Amniotic stem cell (primary cell): ENCODE data around the gene RAD51B.

ENCODE experiments used
- DNase-seq: peaks from one replicate; lab custom pipeline; 2025; lab: John Stamatoyannopoulos, UW

RAD51B gene

GRCh38 chr14:68532496-68532895 is 712.9 kb downstream of the RAD51B start:
- DNase-seq: no peak

DNA sequence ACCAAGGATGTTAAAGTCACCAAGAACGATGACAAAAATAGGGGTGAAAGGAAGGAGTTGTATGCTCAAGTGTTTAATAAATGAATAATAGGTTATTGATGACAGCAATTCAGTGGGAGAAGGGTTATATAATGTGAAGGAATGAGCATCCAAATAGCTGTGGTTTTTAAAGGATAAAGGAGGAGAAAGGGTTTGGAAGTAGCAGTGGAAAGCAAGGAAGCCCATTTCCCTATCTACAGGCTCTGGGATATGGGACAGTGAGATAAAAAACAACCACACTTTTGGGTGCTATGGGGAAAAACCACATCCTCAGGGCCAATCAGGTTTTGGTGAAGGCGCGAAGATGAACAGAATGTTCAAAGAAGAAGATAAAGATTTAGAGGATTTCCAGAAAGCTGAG is 714.7 kb downstream of the RAD51B start:
- DNase-seq: no peak

DNA sequence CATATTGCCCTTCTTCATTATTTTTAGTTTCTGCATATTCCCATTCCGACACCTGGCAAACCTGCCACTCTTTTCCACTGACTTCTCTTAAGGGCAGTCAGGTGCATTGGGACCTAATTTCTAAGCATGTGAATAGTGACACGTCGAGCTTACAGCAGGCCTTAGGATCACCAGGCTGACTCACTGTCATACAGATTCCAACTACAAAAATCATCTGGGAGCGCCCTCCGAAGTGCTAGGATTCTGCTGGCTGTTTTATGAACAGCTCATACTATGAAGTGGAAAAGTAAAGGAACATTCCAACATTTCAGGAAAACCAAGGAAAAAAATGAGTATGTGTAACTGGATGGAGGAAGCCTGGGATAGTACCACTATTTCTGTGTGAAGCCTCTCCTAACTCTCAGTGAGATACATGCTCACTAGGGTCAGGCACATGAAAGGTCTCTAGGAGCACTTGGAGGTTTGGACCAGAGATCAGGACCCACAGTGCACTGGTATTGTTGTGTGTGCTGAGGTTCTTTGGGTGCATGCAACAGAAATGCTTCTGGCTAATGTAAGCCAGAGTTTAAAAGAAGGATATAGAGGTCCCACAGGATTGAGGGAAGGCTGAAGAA is 715.9 kb downstream of the RAD51B start:
- DNase-seq: peak; percentile 82

DNA sequence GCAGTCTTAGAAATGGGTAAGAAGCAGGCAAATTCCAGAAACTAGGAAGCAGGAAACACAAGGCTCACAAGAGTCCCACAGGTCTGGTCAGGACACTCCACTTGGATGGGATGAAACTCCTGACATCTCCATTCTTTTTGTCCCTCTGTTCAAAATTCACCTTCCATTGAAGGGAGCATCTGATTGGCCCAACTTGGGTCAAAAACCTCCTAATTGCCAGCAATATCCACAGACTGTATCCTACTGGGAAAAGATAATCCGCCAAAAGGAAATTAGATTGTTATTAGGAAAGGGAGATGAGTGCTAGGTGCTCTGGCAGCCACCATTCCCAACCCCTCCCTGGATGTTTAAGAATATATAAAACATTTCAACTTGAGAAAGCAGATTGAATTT is 716.4 kb downstream of the RAD51B start:
- no peak for DNase-seq

DNA sequence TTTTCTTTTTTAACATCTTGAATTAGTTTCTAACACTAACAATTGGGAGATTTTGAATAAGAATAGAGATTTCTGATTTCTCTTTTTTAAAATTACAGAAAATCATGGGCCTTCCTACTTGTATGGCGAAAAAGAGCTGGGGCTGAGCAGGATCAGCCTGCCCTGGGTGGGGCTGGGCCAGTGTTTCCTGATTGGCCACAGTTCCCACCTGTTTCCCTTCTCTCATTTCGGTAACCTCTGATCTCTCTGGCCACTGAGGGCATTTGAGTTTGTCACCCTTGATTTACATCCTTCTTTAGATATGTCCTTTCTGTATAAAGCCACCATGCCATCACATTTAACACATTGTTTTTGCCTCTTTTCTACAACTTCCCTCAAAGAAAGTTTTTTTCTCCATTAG is 719.1 kb downstream of the RAD51B start:
- no peak for DNase-seq

- DNase-seq: no peak
Measured at GRCh38 chr14:68539241-68539737, 719.7 kb downstream of the RAD51B start.

DNA sequence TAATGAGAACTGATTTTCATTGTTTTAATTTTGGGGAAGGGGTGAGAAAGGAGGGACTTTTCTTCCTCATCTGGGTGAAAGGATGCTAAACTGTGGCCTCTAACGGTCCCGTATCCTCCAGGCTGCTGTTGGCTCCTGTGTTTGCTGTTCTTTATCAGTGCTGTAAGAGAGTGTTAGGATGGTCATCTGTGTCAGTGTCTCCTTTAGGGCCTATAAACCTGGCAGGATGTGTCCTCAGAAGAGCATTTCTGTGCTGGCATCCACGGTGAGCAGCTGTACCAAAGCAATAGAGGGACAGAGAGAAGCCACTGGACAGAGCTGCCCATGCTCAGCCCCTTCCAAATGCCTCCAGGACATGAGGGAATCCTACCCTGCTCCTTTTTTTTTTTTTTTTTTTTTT is 720.2 kb downstream of the RAD51B start:
- DNase-seq: no peak

GRCh38 chr14:68541178-68541896 is 721.8 kb downstream of the RAD51B start:
- no peak for DNase-seq

GRCh38 chr14:68542346-68542745 is 722.8 kb downstream of the RAD51B start:
- DNase-seq: no peak

DNA sequence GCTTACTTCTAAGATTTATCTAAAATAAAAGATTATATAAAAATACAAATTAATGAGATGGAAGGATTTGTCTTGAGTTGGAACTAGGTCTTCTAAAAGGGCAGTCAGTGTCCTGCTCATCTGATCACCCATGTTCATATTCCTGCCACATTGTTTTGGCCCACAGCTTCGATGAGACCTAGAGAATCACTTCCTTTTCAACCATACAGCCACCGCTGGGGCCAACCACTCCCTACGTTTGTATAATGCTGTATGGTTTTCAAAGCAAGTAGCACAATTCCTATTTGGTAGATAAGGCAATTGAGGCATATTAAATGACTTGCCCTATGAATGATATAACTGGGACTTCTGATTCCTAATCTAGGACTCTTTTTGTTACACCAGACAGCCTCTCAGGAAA is 723.9 kb downstream of the RAD51B start:
- DNase-seq: no peak

DNA sequence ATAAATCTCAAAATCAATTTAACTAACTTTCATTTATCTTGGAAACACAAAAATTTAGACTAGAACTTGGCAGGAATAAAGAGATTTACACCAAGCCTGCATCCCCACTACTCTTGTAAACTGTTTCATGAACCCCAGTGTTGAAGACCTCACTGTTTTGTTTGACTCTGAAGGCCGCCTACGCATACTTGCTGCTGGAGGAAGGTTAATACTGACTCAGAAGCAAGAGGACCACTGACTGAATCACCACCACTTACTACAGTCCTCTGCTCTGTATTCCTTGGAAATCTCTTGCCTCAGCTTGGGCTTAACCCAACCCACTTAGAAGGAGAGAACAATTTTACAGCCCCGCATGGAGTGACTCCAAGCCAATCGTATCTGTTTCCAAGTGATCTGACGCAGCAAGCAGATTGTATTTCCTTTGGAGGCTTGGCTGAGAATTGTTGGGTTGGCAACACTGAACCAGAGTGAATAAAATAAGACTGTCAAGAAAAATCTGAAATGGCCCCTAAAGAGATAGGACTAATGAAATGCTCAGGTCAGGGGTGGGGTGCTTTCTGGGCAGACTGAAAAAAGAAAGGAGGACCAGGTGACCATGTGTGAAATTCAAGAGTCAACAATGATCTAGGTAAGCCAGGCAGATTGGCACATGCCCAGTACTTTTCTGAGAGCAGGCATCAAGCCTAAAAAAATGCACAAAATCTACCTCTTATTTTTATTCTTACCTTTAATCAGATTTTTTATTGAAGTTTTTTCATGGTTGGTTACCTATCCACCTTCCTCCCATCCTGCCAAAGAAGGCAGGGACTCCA is 724.7 kb downstream of the RAD51B start:
- DNase-seq: peak; percentile 88

- peak; percentile 34 for DNase-seq
Measured at GRCh38 chr14:68546839-68547238, 727.3 kb downstream of the RAD51B start.

- peak; percentile 62 for DNase-seq
Measured at GRCh38 chr14:68547305-68548193, 728.0 kb downstream of the RAD51B start.

- peak; percentile 89 for DNase-seq
Measured at GRCh38 chr14:68548194-68549076, 728.9 kb downstream of the RAD51B start.

- DNase-seq: no peak
Measured at GRCh38 chr14:68550338-68550715, 730.7 kb downstream of the RAD51B start.

DNA sequence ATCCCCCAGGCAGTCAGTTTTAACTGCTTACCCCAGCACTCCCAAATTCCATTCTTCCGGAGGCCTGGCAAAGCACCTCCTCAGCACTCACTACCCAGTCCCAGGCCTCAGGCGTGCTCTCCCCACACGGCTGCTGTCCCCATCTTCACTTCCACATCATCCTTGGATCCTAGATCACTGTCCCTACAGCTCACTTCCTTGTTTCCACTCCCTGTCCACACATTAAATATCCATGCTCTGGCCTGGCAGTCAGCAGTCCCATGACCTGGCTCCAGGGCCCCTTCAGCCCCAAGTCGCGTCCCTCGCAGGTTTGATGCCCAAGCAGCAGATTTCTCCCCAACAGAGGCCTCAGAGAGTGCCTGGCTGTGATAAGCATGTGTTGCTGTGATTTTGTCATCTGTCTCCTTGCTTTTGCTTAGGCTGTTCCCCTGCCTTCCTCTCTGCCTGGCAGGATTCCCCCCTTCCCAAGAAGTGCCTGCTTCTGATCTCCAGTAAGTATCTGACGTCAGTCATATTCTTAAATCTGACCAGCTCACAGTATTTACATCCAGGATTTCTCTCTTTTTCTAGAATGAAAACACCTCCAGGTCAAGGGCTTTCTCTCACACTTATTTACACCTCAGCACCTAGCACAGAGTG is 731.6 kb downstream of the RAD51B start:
- no peak for DNase-seq

DNA sequence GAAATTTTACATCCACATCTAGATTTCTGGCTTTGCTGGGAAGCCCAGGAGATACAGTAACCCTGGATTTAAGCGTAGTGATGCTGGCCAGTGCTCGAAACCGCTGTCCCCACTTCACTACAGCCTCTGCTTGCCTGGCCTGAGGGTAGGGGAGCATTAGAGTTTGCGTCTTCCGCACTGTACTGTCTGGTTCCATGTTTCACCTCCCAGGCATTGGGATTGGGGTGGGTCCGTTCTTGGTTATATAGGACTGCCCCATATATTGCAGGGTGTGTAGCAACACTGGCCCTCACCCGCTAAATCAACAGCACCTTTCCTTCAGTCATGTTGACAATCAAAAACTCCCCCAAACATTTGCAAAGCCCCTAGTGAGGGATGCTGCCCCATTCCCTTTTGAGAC is 732.5 kb downstream of the RAD51B start:
- DNase-seq: no peak

GRCh38 chr14:68552602-68553001 is 733.0 kb downstream of the RAD51B start:
- DNase-seq: no peak

- DNase-seq: no peak
Measured at GRCh38 chr14:68553311-68553710, 733.7 kb downstream of the RAD51B start.

- DNase-seq: no peak
Measured at GRCh38 chr14:68554231-68554630, 734.7 kb downstream of the RAD51B start.
